UCSD-AML1 (cell line): Measurements from ENCODE around the gene TEX19.

ENCODE experiments used
- DNase-seq: peaks from one replicate; lab custom pipeline; 2025; ENCODE audit not compliant: unreplicated experiment; lab: John Stamatoyannopoulos, UW

TEX19 gene

GRCh38 chr17:82320956-82321927, 37.8 kb upstream of the TEX19 start:
- DNase-seq, result peak; percentile 43

- DNase-seq, result no peak
These were observed 37.0 kb upstream of the TEX19 start for GRCh38 chr17:82321947-82322466.

- no peak for DNase-seq
These were observed 36.3 kb upstream of the TEX19 start for GRCh38 chr17:82322526-82323453.

- no peak for DNase-seq
These were observed 35.4 kb upstream of the TEX19 start for GRCh38 chr17:82323514-82324234.

- no peak for DNase-seq
These were observed 34.3 kb upstream of the TEX19 start for GRCh38 chr17:82324566-82325285.

GRCh38 chr17:82325286-82326180, 33.5 kb upstream of the TEX19 start:
- no peak for DNase-seq

GRCh38 chr17:82327289-82327688, 31.8 kb upstream of the TEX19 start:
- DNase-seq, result no peak

GRCh38 chr17:82327757-82328140, 31.3 kb upstream of the TEX19 start:
- DNase-seq, result no peak

- no peak for DNase-seq
These were observed 30.7 kb upstream of the TEX19 start for GRCh38 chr17:82328141-82328993.

- DNase-seq, result no peak
These were observed 30.0 kb upstream of the TEX19 start for GRCh38 chr17:82328994-82329507.

GRCh38 chr17:82329683-82330321, 29.2 kb upstream of the TEX19 start:
- no peak for DNase-seq

- no peak for DNase-seq
These were observed 28.5 kb upstream of the TEX19 start for GRCh38 chr17:82330322-82331239.

GRCh38 chr17:82331345-82331939, 27.6 kb upstream of the TEX19 start:
- DNase-seq, result no peak

GRCh38 chr17:82332669-82333278, 26.3 kb upstream of the TEX19 start:
- peak; percentile 25 for DNase-seq

- DNase-seq, result no peak
These were observed 25.5 kb upstream of the TEX19 start, which contains the start of gene SECTM1 for GRCh38 chr17:82333279-82334171. SECTM1 (minus strand) TSS chr17:82333766; CDS start chr17:82327240, 6,526 bp downstream.
